ENCODE results near the gene DNAH14.
A peak's percentile ranks its signal among the peaks of the same experiment; 100 is the strongest.
"Not testable (repeated sequence)": the region's sequence is repeated elsewhere in the genome, so short reads cannot be mapped to it uniquely, and the experiment has no call there.

DNAH14 gene

DNA sequence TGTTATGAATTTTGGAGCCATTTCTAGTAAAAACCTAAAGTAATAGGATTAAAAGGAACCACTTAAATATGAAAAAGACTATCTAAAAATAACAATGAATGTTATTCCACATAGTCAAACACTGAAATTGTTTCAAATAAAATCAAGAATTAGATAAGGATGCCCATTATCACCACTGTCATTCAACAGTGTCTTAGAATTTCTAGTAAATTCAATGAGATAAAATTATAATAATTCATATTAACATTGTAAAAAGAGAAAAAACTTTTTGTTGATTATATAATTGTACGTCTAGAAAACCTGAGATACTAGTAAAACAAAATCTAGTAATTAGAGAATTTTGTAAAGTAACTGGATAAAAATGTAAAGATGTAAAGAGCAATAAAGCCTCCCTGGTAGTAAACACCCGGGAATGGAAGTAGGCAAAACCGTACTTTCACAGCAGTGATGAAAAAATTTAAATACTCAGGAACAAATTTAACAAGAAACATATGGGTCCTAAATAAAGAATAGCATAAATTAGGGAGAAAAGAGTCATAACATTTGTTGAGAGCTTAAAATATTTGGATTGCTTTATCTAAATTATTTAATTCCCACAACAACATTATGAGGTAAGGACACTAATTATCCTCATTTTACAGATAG, 442.0 kb downstream of the DNAH14 start:
- Histone ChIP-seq H4K5ac (ENCODE audit: low read length) (no peak overlapping the region), H3K4me3 (ENCODE audit: low read length) (no peak overlapping the region), H4K8ac (ENCODE audit: low read depth, low read length) (no peak overlapping the region), H3K23ac (ENCODE audit: low read length) (no peak overlapping the region), H2BK15ac (replicated peaks; ENCODE audit: low read depth) (no peak overlapping the region), H3K27me3 (ENCODE audit: insufficient read depth, low read length, poor library complexity) (no peaks in the 10 kb centered on the region), H2BK5ac (ENCODE audit: low read length) (no peak overlapping the region), H3K9ac (ENCODE audit: low read length) (no peak overlapping the region), H3K4ac (ENCODE audit: low read depth, low read length) (no peak overlapping the region), H3K27ac (ENCODE audit: low read depth, low read length) (no peak overlapping the region), H3K4me2 (ENCODE audit: low read length) (no peak overlapping the region), H2AK5ac (ENCODE audit: low read length) (no peak overlapping the region), H3K56ac (ENCODE audit: low read length) (no peak overlapping the region), H3K79me1 (ENCODE audit: low read length) (no peaks in the 10 kb centered on the region), H3K18ac (ENCODE audit: low read length) (no peak overlapping the region), H3K4me1 (ENCODE audit: control insufficient read depth, low read depth, low read length) (no peaks in the 10 kb centered on the region), H3K79me2 (ENCODE audit: control insufficient read depth, insufficient read depth, low read length) (no peaks in the 10 kb centered on the region), H3K36me3 (ENCODE audit: control insufficient read depth, insufficient read depth, low read length) (no peaks in the 10 kb centered on the region), H2BK120ac (ENCODE audit: low read depth, low read length) (no peak overlapping the region)
- WGBS (ENCODE audit: extremely low coverage, insufficient coverage, low lambda C conversion rate) = no CpG with 5 or more reads among the region's 3 CpGs
- no peak for DNase-seq

DNA sequence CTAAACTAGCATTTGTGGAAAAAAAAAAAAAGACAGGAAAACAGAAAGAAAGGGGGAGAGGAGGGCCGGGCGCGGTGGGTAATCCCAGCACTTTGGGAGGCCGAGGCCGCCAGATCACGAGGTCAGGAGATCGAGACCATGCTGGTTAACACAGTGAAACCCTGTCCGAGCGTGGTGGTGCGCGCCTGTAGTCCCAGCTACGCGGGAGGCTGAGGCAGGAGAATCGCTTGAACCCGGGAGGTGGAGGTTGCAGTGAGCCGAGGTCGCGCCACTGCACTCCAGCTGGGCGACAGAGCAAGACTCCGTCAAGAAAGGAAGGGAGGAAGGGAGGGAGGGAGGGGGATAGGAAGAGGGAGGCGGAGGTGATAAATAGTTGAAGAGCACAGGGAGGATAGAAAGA, 443.7 kb downstream of the DNAH14 start:
- Histone ChIP-seq H3K56ac (ENCODE audit: low read length) (no peak overlapping the region), H3K79me2 (ENCODE audit: control insufficient read depth, insufficient read depth, low read length) (no peaks in the 10 kb centered on the region), H3K4me1 (ENCODE audit: control insufficient read depth, low read depth, low read length) (no peaks in the 10 kb centered on the region), H4K5ac (ENCODE audit: low read length) (no peak overlapping the region), H3K4me3 (ENCODE audit: low read length) (no peak overlapping the region), H3K36me3 (ENCODE audit: control insufficient read depth, insufficient read depth, low read length) (no peaks in the 10 kb centered on the region), H3K27ac (ENCODE audit: low read depth, low read length) (no peak overlapping the region), H3K9ac (ENCODE audit: low read length) (no peak overlapping the region), H3K18ac (ENCODE audit: low read length) (no peak overlapping the region), H3K79me1 (ENCODE audit: low read length) (no peaks in the 10 kb centered on the region), H2BK5ac (ENCODE audit: low read length) (no peak overlapping the region), H4K8ac (ENCODE audit: low read depth, low read length) (no peak overlapping the region), H2BK120ac (ENCODE audit: low read depth, low read length) (no peak overlapping the region), H3K27me3 (ENCODE audit: insufficient read depth, low read length, poor library complexity) (no peaks in the 10 kb centered on the region), H2AK5ac (ENCODE audit: low read length) (no peak overlapping the region), H2BK15ac (replicated peaks; ENCODE audit: low read depth) (no peak overlapping the region), H3K4ac (ENCODE audit: low read depth, low read length) (no peak overlapping the region), H3K4me2 (ENCODE audit: low read length) (no peak overlapping the region), H3K23ac (ENCODE audit: low read length) (no peak overlapping the region)
- 100% methylated on average over 1 of the region's 21 CpGs for WGBS (ENCODE audit: extremely low coverage, insufficient coverage, low lambda C conversion rate)
- DNase-seq = no peak

DNA sequence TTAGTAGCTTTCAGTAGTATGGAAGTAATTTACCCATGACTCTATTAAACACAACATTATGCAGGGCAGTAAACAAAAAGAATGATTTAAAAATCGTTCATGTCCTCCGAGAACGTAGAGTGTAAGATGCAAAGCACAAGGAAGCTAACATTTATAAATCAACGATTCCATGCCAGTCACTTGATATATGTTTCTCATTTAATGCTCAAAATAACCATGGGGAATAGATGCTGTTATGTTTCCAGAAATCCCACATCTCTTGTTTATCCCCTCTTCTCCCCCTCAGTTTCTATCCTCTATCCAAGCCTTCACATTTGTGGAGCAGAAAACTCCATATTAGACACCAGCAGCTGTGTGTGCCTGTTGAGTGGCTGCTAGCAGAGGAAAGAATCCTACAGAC, 445.5 kb downstream of the DNAH14 start:
- Histone ChIP-seq H2BK120ac (ENCODE audit: low read depth, low read length) (no peak overlapping the region), H2AK5ac (ENCODE audit: low read length) (no peak overlapping the region), H3K4ac (ENCODE audit: low read depth, low read length) (no peak overlapping the region), H3K4me2 (ENCODE audit: low read length) (no peak overlapping the region), H3K27me3 (ENCODE audit: insufficient read depth, low read length, poor library complexity) (no peaks in the 10 kb centered on the region), H3K9ac (ENCODE audit: low read length) (no peak overlapping the region), H3K79me2 (ENCODE audit: control insufficient read depth, insufficient read depth, low read length) (no peaks in the 10 kb centered on the region), H4K5ac (ENCODE audit: low read length) (no peak overlapping the region), H3K36me3 (ENCODE audit: control insufficient read depth, insufficient read depth, low read length) (no peaks in the 10 kb centered on the region), H3K79me1 (ENCODE audit: low read length) (no peaks in the 10 kb centered on the region), H3K4me1 (ENCODE audit: control insufficient read depth, low read depth, low read length) (no peaks in the 10 kb centered on the region), H2BK15ac (replicated peaks; ENCODE audit: low read depth) (no peak overlapping the region), H3K27ac (ENCODE audit: low read depth, low read length) (no peak overlapping the region), H3K23ac (ENCODE audit: low read length) (no peak overlapping the region), H3K18ac (ENCODE audit: low read length) (no peak overlapping the region), H3K56ac (ENCODE audit: low read length) (no peak overlapping the region), H4K8ac (ENCODE audit: low read depth, low read length) (no peak overlapping the region), H3K4me3 (ENCODE audit: low read length) (no peak overlapping the region), H2BK5ac (ENCODE audit: low read length) (no peak overlapping the region)
- WGBS (ENCODE audit: extremely low coverage, insufficient coverage, low lambda C conversion rate) = no CpG with 5 or more reads among the region's 4 CpGs
- no peak for DNase-seq

DNA sequence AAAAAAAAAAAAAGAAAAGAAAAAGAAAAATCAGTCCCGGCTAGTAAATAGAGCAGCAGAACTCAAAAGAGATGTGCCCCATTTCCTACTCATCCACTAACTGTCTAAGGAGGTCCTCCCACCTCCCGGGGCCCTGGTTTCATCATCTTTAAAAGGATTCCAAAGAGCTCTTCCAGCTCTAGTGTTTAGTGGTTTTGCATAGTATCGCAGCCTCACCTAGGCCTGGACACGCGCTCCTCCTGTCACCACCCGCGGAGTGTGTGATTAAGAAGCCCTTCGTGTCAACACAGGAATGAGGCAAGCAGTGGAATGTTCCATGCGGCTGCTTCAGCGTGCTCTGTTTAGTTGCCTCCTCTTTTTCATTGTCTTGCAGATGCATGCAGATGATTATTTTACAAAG, 449.4 kb downstream of the DNAH14 start:
- H2AK5ac ChIP-seq (ENCODE audit: low read length) = no peak overlapping the region
- no peak overlapping the region for H4K5ac ChIP-seq (ENCODE audit: low read length)
- H4K8ac ChIP-seq (ENCODE audit: low read depth, low read length) = no peak overlapping the region
- no peak overlapping the region for H3K23ac ChIP-seq (ENCODE audit: low read length)
- H2BK5ac ChIP-seq (ENCODE audit: low read length) = no peak overlapping the region
- no peaks in the 10 kb centered on the region for H3K79me2 ChIP-seq (ENCODE audit: control insufficient read depth, insufficient read depth, low read length)
- no peak overlapping the region for H2BK15ac ChIP-seq (replicated peaks; ENCODE audit: low read depth)
- no peak overlapping the region for H3K4ac ChIP-seq (ENCODE audit: low read depth, low read length)
- no peaks in the 10 kb centered on the region for H3K27me3 ChIP-seq (ENCODE audit: insufficient read depth, low read length, poor library complexity)
- peak; percentile 98 for DNase-seq
- H3K79me1 ChIP-seq (ENCODE audit: low read length) = no peaks in the 10 kb centered on the region
- H3K56ac ChIP-seq (ENCODE audit: low read length) = no peak overlapping the region
- H3K36me3 ChIP-seq (ENCODE audit: control insufficient read depth, insufficient read depth, low read length) = no peaks in the 10 kb centered on the region
- no peak overlapping the region for H3K18ac ChIP-seq (ENCODE audit: low read length)
- H3K4me3 ChIP-seq (ENCODE audit: low read length) = no peak overlapping the region
- no peak overlapping the region for H2BK120ac ChIP-seq (ENCODE audit: low read depth, low read length)
- no peak overlapping the region for H3K9ac ChIP-seq (ENCODE audit: low read length)
- whole genome bisulfite sequencing (ENCODE audit: extremely low coverage, insufficient coverage, low lambda C conversion rate) = no CpG with 5 or more reads among the region's 10 CpGs
- H3K4me2 ChIP-seq (ENCODE audit: low read length) = no peak overlapping the region
- no peaks in the 10 kb centered on the region for H3K4me1 ChIP-seq (ENCODE audit: control insufficient read depth, low read depth, low read length)
- H3K27ac ChIP-seq (ENCODE audit: low read depth, low read length) = no peak overlapping the region

DNA sequence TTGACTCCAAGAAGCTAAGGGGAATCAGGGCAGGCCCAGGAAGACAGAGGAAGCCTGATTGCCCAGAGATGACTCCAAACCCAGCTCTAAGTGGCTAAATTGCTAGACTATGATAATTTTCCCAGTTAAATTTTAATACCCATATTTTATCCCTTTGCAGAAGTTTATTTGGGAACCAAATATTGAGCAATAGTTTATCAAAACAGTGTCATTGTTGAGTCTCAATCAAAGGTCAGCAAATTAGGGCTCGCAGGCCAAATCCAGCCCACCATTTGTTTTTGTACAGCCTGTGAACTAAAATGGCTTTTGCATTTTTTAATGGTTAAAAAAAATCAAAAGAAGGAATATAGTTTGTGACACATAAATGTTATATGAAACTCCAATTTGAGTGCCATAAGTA, 451.2 kb downstream of the DNAH14 start:
- Histone ChIP-seq H3K9ac (ENCODE audit: low read length) (no peak overlapping the region), H3K23ac (ENCODE audit: low read length) (no peak overlapping the region), H3K27ac (ENCODE audit: low read depth, low read length) (no peak overlapping the region), H3K4me3 (ENCODE audit: low read length) (no peak overlapping the region), H3K56ac (ENCODE audit: low read length) (no peak overlapping the region), H3K79me1 (ENCODE audit: low read length) (no peaks in the 10 kb centered on the region), H4K5ac (ENCODE audit: low read length) (no peak overlapping the region), H2BK5ac (ENCODE audit: low read length) (no peak overlapping the region), H3K36me3 (ENCODE audit: control insufficient read depth, insufficient read depth, low read length) (no peaks in the 10 kb centered on the region), H3K79me2 (ENCODE audit: control insufficient read depth, insufficient read depth, low read length) (no peaks in the 10 kb centered on the region), H3K27me3 (ENCODE audit: insufficient read depth, low read length, poor library complexity) (no peaks in the 10 kb centered on the region), H3K4me2 (ENCODE audit: low read length) (no peak overlapping the region), H3K4ac (ENCODE audit: low read depth, low read length) (no peak overlapping the region), H2BK120ac (ENCODE audit: low read depth, low read length) (no peak overlapping the region), H3K18ac (ENCODE audit: low read length) (no peak overlapping the region), H3K4me1 (ENCODE audit: control insufficient read depth, low read depth, low read length) (no peaks in the 10 kb centered on the region), H2AK5ac (ENCODE audit: low read length) (no peak overlapping the region), H2BK15ac (replicated peaks; ENCODE audit: low read depth) (no peak overlapping the region), H4K8ac (ENCODE audit: low read depth, low read length) (no peak overlapping the region)
- DNase-seq = no peak
- no CpG with 5 or more reads among the region's 1 CpG for WGBS (ENCODE audit: extremely low coverage, insufficient coverage, low lambda C conversion rate)

DNA sequence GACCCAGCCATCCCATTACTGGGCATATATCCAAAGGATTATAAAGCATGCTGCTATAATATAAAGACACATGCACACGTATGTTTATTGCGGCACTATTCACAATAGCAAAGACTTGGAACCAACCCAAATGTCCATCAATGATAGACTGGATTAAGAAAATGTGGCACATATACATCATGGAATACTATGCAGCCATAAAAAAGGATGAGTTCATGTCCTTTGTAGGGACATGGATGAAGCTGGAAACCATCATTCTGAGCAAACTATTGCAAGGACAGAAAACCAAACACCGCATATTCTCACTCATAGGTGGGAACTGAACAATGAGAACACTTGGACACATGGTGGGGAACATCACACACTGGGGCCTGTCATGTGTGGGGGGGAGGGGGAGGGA, 457.4 kb downstream of the DNAH14 start:
- H3K4me2 ChIP-seq (ENCODE audit: low read length); H3K56ac ChIP-seq (ENCODE audit: low read length); H2BK15ac ChIP-seq (replicated peaks; ENCODE audit: low read depth); H4K8ac ChIP-seq (ENCODE audit: low read depth, low read length); H4K5ac ChIP-seq (ENCODE audit: low read length); H2BK120ac ChIP-seq (ENCODE audit: low read depth, low read length); H3K9ac ChIP-seq (ENCODE audit: low read length); H3K27ac ChIP-seq (ENCODE audit: low read depth, low read length); H3K79me1 ChIP-seq (ENCODE audit: low read length); H3K4ac ChIP-seq (ENCODE audit: low read depth, low read length); H2AK5ac ChIP-seq (ENCODE audit: low read length); H3K4me1 ChIP-seq (ENCODE audit: control insufficient read depth, low read depth, low read length); H3K23ac ChIP-seq (ENCODE audit: low read length); H2BK5ac ChIP-seq (ENCODE audit: low read length); DNase-seq; H3K4me3 ChIP-seq (ENCODE audit: low read length); H3K18ac ChIP-seq (ENCODE audit: low read length); H3K79me2 ChIP-seq (ENCODE audit: control insufficient read depth, insufficient read depth, low read length); H3K27me3 ChIP-seq (ENCODE audit: insufficient read depth, low read length, poor library complexity); H3K36me3 ChIP-seq (ENCODE audit: control insufficient read depth, insufficient read depth, low read length): not testable (repeated sequence)
- no CpG with 5 or more reads among the region's 3 CpGs for WGBS (ENCODE audit: extremely low coverage, insufficient coverage, low lambda C conversion rate)

Data from mesendoderm (in vitro differentiated cells).